Measurements from ENCODE around the gene LMF1. TPM values are rescaled to one million over a fixed set of nuclear protein-coding genes. Genes with fewer than 3 reads are reported as not detected.

The LMF1 gene
- polyA plus RNA-seq, 10 donors: 7.7 to 13.5 (median 10.4) TPM

GRCh38 chr16:985646-986400 lies 15.0 kb upstream of the LMF1 start:
- DNase-seq: no peak

- DNase-seq: no peak
Measured at GRCh38 chr16:984736-985636, 14.2 kb upstream of the LMF1 start.

- peak in 1 of 3 donors; percentile 36 for DNase-seq
Measured at GRCh38 chr16:984121-984694, 13.4 kb upstream of the LMF1 start.

GRCh38 chr16:983044-984030 lies 12.6 kb upstream of the LMF1 start:
- DNase-seq: peak in 1 of 3 donors; percentile 48

GRCh38 chr16:982145-983043 lies 11.6 kb upstream of the LMF1 start:
- peak in 1 of 3 donors; percentile 52 for DNase-seq

GRCh38 chr16:981695-982144 lies 10.9 kb upstream of the LMF1 start, which contains the start of gene SOX8:
Gene SOX8 (plus strand): TSS chr16:981770. CDS start chr16:981923, 153 bp downstream.
- DNase-seq: no peak

GRCh38 chr16:980595-980854 lies 9.7 kb upstream of the LMF1 start:
- no peak for DNase-seq

GRCh38 chr16:979859-980594 lies 9.2 kb upstream of the LMF1 start:
- peak in 1 of 3 donors; percentile 40 for DNase-seq

- DNase-seq: no peak
Measured at GRCh38 chr16:979147-979546, 8.4 kb upstream of the LMF1 start.

GRCh38 chr16:978403-978802 lies 7.6 kb upstream of the LMF1 start:
- no peak for DNase-seq

- DNase-seq: no peak
Measured at GRCh38 chr16:977896-978295, 7.1 kb upstream of the LMF1 start.

GRCh38 chr16:977081-977701 lies 6.4 kb upstream of the LMF1 start:
- DNase-seq: peak in 2 of 3 donors; percentile 62 to 78

- peak; percentile 55 to 77 (median 63) for DNase-seq
Measured at GRCh38 chr16:976389-976931, 5.7 kb upstream of the LMF1 start.

- DNase-seq: no peak
Measured at GRCh38 chr16:975291-975690, 4.5 kb upstream of the LMF1 start.

GRCh38 chr16:974611-975261 lies 4.0 kb upstream of the LMF1 start:
- DNase-seq: peak; percentile 63 to 85 (median 68)

- peak in 1 of 3 donors; percentile 11 for DNase-seq
Measured at GRCh38 chr16:974001-974601, 3.3 kb upstream of the LMF1 start.

- no peak for DNase-seq
Measured at GRCh38 chr16:973366-973765, 2.6 kb upstream of the LMF1 start.

Measured in muscle of back (tissue), 11 donors.